SK-MEL-5 (cell line): ENCODE measurements around the gene RBL2. TPM values are rescaled to one million over a fixed set of nuclear protein-coding genes. Genes with fewer than 3 reads are reported as not detected.
"Not testable (repeated sequence)": the region's sequence is repeated elsewhere in the genome, so short reads cannot be mapped to it uniquely, and the experiment has no call there.

Experiments
- DNase-seq: peaks from one replicate; pipeline ENCODE4 v3.0.0-alpha.2; 2016; ENCODE audit warnings: low read depth, low spot score
- in situ Hi-C: cut with HindIII; loops from 2 replicates; pipeline ENCODE4 v1.10.0; 2016; ENCODE audit warnings: low sequenced_read_pairs, high pct_unique_total_duplicates, low pct_unique_long_range_greater_than_20kb
- polyA plus RNA-seq, 2 experiments: library from polyadenylated mRNA; depleted of rRNA; stranded (reverse); fragments of >200 nt; gene quantifications; 2 replicates each; pipeline ENCODE4 v1.2.3, GENCODE V29; 2015
- total RNA-seq: library from RNA; depleted of rRNA; stranded (reverse); fragments of >200 nt; shearing (Covaris generic); gene quantifications from 2 replicates; pipeline ENCODE4 v1.2.3, GENCODE V29; 2014; rRNA removed

The RBL2 gene, protein sequence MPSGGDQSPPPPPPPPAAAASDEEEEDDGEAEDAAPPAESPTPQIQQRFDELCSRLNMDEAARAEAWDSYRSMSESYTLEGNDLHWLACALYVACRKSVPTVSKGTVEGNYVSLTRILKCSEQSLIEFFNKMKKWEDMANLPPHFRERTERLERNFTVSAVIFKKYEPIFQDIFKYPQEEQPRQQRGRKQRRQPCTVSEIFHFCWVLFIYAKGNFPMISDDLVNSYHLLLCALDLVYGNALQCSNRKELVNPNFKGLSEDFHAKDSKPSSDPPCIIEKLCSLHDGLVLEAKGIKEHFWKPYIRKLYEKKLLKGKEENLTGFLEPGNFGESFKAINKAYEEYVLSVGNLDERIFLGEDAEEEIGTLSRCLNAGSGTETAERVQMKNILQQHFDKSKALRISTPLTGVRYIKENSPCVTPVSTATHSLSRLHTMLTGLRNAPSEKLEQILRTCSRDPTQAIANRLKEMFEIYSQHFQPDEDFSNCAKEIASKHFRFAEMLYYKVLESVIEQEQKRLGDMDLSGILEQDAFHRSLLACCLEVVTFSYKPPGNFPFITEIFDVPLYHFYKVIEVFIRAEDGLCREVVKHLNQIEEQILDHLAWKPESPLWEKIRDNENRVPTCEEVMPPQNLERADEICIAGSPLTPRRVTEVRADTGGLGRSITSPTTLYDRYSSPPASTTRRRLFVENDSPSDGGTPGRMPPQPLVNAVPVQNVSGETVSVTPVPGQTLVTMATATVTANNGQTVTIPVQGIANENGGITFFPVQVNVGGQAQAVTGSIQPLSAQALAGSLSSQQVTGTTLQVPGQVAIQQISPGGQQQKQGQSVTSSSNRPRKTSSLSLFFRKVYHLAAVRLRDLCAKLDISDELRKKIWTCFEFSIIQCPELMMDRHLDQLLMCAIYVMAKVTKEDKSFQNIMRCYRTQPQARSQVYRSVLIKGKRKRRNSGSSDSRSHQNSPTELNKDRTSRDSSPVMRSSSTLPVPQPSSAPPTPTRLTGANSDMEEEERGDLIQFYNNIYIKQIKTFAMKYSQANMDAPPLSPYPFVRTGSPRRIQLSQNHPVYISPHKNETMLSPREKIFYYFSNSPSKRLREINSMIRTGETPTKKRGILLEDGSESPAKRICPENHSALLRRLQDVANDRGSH
- 33.8 and 36.4 TPM in 2 replicates for total RNA-seq
- 24.5 and 37.6 TPM in 2 replicates for polyA plus RNA-seq (2015; cell fraction: cytosol; rRNA removed)
- polyA plus RNA-seq (2015; cell fraction: nucleus; rRNA removed): 144 and 161 TPM in 2 replicates

- peak; percentile 72 for DNase-seq
- in situ Hi-C loops: no loop called here
These were observed at the start of gene RBL2 for GRCh38 chr16:53434377-53435065. Gene RBL2 (plus strand): TSS chr16:53434471. CDS start chr16:53434557, 86 bp downstream.

DNA sequence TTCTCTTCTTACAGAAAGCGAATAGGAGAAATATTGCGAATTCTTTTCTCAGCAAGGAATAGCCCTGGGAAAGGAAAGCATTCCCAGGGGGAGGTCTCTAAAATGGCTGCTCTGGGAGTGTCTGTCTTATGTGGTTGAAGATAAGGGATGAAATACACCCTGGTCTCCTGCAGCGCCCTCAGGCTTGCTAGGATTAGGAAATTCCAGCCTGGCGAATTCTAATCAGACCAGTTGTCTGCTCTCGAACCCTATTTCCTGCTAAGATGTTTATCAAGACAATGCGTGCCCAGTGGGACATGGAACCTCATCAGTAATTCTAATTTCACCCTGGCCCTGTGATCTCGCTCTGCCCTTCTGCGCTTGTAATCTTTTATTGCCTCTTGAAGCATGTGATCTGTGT, 49.7 kb upstream of the RBL2 start:
- in situ Hi-C loops: not testable (repeated sequence)

DNA sequence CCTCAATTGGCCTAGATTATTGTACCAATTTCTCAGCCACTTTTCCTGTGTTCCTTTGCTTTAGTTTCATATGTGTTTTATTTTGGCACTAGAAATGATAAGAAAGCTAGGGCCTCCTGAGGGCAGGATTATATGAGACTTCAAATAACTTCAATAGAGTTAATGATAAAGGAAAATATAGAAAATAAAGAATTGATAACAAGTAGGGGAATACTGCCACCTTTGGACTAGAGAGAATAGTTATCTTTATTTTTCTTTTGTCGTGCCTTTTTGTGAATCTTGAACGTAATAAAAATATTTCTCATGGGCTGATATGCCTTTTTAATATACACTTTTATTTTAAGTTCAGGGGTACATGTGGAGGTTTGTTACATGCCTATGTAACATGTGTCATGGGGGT, 29.3 kb upstream of the RBL2 start:
- in situ Hi-C loops: no loop called here

More for the DNA sequence above, 49.7 kb upstream of the RBL2 start:
- not testable (repeated sequence) for DNase-seq

GRCh38 chr16:53412549-53412948, 21.7 kb upstream of the RBL2 start:
- in situ Hi-C loops: no loop called here
- DNase-seq: no peak

More for the DNA sequence above, 29.3 kb upstream of the RBL2 start:
- DNase-seq: no peak

- DNase-seq: no peak
- in situ Hi-C loops: no loop called here
These were observed 20.4 kb upstream of the RBL2 start for GRCh38 chr16:53413864-53414263.

GRCh38 chr16:53414381-53414780, 19.9 kb upstream of the RBL2 start:
- DNase-seq: no peak
- in situ Hi-C loops: no loop called here

- in situ Hi-C loops: no loop called here
- no peak for DNase-seq
These were observed 18.8 kb upstream of the RBL2 start for GRCh38 chr16:53415504-53415903.

GRCh38 chr16:53417011-53417410, 17.3 kb upstream of the RBL2 start:
- no peak for DNase-seq
- in situ Hi-C loops: no loop called here

DNA sequence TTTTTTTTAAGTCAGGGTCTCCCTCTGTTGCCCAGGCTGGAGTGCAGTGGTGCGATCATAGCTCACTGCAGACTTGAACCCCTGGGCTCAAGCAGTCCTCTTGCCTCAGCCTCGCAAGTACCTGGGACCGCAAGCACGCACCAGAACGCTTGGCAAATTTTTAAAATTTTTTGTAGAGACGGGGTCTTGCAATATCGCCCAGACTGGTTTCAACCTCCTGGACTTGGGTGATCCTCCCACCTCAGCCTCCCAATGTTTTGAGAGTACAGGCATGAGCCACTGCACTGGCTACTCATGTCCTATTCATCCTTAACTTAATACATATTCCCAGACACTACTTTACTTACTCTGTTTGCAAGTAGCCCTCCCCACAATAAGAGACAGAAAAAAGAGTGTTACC, 16.3 kb upstream of the RBL2 start:
- in situ Hi-C loops: no loop called here
- no peak for DNase-seq

DNA sequence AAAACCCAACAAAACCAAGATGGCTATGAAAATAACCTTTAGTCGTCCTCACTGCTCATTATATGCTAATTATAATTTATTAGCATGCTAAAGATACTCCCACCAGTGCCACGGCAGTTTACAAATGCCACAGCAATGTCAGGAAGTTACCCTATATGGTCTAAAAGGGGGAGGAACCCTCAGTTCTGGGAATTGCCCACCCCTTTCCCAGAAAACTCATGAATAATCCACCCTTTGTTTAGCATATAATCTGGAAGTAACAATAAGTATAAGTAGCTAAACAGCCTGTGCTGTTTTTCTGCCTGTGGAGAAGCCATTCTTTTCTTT, 14.9 kb upstream of the RBL2 start:
- DNase-seq, in situ Hi-C loops: not testable (repeated sequence)

DNA sequence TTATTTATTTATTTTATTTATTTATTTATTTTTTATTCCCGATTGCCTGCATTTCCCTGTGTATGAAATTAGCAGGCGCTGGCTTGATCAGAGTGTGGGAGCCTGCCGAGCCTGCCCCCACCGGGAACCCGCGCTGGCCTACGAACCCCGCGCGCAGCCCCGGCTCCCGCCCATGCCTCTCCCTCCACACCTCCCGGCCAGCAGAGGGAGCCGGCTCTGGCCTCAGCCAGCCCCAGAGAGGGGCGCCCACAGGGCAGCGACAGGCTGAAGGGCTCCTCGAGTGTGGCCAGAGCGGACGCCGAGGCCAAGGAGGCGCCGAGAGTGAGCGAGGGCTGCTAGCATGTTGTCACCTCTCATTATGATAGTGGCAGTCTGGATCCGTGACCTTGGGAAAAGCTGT, 13.0 kb upstream of the RBL2 start:
- in situ Hi-C loops: no loop called here
- no peak for DNase-seq

DNA sequence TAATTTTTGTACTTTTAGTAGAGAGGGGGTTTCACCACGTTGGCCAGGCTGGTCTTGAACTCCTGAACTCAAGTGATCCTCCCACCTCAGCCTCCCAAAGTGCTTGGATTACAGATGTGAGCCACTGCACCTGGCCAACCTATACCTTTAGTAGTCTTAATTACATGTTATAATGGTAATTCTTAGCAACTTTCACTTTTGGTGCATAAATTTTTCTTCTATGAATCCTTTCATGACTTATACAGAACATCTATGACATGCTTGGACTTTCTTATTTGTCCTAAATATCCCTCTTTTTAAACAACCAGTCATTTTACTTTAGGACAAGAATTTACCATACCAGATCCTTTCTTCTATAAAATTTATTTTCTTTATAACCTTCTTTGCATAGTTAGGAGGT, 10.3 kb upstream of the RBL2 start:
- in situ Hi-C loops, DNase-seq: not testable (repeated sequence)

DNA sequence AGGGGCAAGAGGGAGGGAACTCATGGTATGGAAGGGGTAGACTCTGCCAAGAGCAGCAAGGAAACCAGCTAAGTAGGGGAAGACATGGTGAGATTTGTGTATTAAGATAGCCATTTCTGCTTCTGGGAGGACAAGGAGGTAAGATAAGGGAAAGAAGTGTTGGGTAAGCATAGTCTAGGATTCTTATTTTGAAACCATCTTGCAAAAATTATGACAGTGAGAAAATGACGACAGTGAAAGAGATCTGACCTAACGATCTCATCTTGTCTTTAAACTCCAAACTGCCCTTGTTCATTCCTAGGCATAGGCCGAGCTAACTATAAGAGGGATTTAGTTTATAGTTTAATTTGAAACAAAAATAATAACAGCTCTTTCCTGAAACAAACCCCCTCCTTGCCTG, 5.6 kb upstream of the RBL2 start:
- in situ Hi-C loops: no loop called here
- no peak for DNase-seq

GRCh38 chr16:53429221-53429943, 4.9 kb upstream of the RBL2 start:
- in situ Hi-C loops: no loop called here
- no peak for DNase-seq

GRCh38 chr16:53430363-53430762, 3.9 kb upstream of the RBL2 start:
- in situ Hi-C loops: no loop called here
- DNase-seq: no peak

GRCh38 chr16:53433509-53433908, 762 bp upstream of the RBL2 start:
- in situ Hi-C loops: no loop called here
- DNase-seq: no peak

- in situ Hi-C loops: no loop called here
- DNase-seq: no peak
These were observed 318 bp upstream of the RBL2 start for GRCh38 chr16:53433930-53434376.
